Measurements from ENCODE around the gene TSPYL1. TPM values are rescaled to one million over a fixed set of nuclear protein-coding genes. Genes with fewer than 3 reads are reported as not detected.

The TSPYL1 gene
- total RNA-seq, 1 donor from 2014 or later = 95.6 TPM

DNA sequence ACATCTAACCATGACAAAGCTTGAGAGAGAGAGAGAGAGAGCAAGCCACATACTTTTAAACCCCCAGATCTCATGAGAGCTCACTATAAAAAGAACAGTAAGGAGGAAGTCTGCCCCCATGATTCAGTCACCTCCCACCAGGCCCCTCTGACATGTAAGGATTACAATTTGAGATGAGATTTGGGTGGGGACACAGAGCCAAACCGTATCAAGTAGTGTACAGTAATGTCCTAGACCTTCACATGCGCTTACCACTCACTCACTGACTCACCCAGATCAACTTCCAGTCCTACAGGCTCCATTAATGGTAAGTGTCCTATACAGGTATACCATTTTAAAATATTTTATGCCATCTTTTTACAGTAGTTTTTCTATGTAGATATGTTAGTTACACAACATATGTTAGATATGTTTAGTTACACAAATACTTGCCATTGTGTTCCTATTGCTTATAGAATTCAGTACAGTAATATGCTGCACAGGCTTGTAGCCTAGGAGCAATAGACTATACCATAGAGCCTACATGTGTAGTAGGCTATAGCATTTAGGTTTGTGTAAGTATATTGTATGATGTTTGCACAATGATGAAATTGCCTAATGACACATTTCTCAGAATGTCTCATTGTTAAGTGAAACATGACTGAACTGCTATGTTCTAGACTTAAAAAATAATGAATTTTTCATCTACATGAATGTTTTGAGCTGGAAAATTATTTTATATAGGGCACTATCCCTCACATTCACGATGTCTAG lies 11.7 kb downstream of the TSPYL1 start:
- H3K4me3 Mint-ChIP-seq = no peak overlapping the region
- no peak for DNase-seq (ENCODE audit: low spot score in 2 of 2, unreplicated experiment in 2 of 2)
- H3K27ac Mint-ChIP-seq = no peak overlapping the region
- no peaks in the 10 kb centered on the region for H3K27me3 Mint-ChIP-seq (ENCODE audit: low read depth)
- TF ChIP-seq, protein P1, sequence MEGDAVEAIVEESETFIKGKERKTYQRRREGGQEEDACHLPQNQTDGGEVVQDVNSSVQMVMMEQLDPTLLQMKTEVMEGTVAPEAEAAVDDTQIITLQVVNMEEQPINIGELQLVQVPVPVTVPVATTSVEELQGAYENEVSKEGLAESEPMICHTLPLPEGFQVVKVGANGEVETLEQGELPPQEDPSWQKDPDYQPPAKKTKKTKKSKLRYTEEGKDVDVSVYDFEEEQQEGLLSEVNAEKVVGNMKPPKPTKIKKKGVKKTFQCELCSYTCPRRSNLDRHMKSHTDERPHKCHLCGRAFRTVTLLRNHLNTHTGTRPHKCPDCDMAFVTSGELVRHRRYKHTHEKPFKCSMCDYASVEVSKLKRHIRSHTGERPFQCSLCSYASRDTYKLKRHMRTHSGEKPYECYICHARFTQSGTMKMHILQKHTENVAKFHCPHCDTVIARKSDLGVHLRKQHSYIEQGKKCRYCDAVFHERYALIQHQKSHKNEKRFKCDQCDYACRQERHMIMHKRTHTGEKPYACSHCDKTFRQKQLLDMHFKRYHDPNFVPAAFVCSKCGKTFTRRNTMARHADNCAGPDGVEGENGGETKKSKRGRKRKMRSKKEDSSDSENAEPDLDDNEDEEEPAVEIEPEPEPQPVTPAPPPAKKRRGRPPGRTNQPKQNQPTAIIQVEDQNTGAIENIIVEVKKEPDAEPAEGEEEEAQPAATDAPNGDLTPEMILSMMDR (IDR thresholded peaks at IDR 0.05; ENCODE audit: unreplicated experiment) = no peak
- peaks cover 23% of the 10 kb centered on the region for H3K36me3 Mint-ChIP-seq
- peaks cover 15% of the 10 kb centered on the region for H3K9me3 Mint-ChIP-seq
- peaks cover 5% of the 10 kb centered on the region for H3K4me1 Mint-ChIP-seq

DNA sequence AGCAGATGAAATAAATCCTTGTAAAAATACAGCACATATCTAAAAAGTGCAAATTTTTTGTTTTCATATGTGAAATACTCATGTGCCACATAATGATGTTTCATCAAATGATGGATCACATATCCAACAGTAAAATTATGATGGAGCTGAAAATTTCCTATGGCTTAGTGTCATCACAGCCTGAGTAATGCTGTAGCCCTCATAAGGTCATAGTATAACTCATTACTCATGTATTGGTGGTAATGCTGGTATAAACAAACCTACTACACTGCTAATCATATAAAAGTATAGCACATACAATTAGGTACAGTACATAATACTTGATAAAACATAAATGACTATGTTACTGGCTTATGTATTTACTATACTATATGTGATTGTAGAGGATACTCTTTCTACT lies 12.9 kb downstream of the TSPYL1 start:
- no peak overlapping the region for H3K27ac Mint-ChIP-seq
- no peaks in the 10 kb centered on the region for H3K27me3 Mint-ChIP-seq (ENCODE audit: low read depth)
- no peak overlapping the region for H3K4me3 Mint-ChIP-seq
- peaks cover 35% of the 10 kb centered on the region for H3K36me3 Mint-ChIP-seq
- TF ChIP-seq, protein P1 (IDR thresholded peaks at IDR 0.05; ENCODE audit: unreplicated experiment) = no peak
- H3K4me1 Mint-ChIP-seq = peaks cover 5% of the 10 kb centered on the region
- no peak for DNase-seq (ENCODE audit: low spot score in 2 of 2, unreplicated experiment in 2 of 2)
- H3K9me3 Mint-ChIP-seq = peaks cover 27% of the 10 kb centered on the region

DNA sequence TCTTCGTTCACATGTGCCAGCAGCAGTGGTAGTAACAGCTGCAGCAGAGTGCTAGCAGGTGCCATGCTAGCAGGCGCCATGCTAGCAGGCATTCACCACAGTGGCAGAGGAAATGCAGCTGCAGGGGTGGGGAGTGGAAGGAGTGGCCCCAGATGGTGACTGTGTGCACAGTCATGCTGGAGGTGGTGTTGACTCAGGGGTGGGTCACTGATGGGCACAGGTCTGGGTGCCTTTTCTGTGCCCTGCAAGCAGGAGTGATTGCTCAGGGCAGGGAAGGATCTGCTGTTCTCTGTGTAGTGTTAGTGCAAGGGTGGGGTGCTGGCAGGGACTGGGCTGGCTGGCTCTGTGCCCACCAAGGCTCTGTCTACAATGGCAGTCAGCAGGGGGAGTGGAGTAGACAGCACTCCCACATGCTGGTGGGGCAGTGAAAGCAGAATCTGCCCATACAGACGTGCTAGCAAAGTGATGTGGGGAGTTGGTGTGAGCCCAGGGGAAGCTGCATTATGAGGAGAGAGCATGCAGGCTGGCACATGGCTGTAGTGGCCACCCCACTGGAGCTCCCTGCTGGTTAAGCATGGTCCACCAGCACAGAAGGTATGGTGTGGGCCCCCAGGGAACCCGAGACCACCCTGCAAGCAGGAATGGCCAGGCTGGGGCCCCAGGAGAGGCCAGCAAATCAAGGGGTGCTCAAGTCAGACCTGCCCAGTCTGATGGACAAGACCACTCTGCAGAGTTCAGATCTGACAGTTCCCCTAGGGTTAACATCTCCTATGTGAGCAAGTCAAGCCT lies 14.5 kb downstream of the TSPYL1 start:
- Mint-ChIP-seq H3K27me3 (ENCODE audit: low read depth) (no peaks in the 10 kb centered on the region), H3K9me3 (peaks cover 34% of the 10 kb centered on the region), H3K36me3 (peaks cover 47% of the 10 kb centered on the region), H3K4me1 (peaks cover 5% of the 10 kb centered on the region), H3K27ac (no peak overlapping the region), H3K4me3 (no peak overlapping the region)
- TF ChIP-seq, protein P1 (IDR thresholded peaks at IDR 0.05; ENCODE audit: unreplicated experiment) = no peak
- no peak for DNase-seq (ENCODE audit: low spot score in 2 of 2, unreplicated experiment in 2 of 2)

DNA sequence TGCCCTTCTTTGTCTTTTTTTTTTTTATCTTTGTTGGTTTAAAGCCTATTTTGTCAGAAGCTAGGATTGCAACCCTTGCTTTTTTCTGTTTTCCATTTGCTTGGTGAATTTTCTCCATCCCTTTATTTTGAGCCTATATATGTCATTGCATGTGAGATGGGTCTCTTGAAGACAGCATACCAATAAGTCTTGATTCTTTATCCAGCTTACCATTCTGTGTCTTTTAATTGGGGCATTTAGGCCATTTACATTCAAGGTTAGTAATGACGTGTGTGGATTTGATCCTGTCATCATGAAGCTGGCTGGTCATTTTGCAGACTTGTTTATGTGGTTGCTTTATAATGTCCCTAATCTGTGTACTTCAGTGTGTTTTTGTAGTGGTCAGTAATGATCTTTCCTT lies 16.4 kb downstream of the TSPYL1 start:
- Mint-ChIP-seq H3K27ac (no peak overlapping the region), H3K4me1 (no peaks in the 10 kb centered on the region), H3K27me3 (ENCODE audit: low read depth) (no peaks in the 10 kb centered on the region), H3K36me3 (peaks cover 62% of the 10 kb centered on the region), H3K9me3 (peaks cover 34% of the 10 kb centered on the region), H3K4me3 (no peak overlapping the region)
- TF ChIP-seq, protein P1 (IDR thresholded peaks at IDR 0.05; ENCODE audit: unreplicated experiment) = no peak
- no peak for DNase-seq (ENCODE audit: low spot score in 2 of 2, unreplicated experiment in 2 of 2)

DNA sequence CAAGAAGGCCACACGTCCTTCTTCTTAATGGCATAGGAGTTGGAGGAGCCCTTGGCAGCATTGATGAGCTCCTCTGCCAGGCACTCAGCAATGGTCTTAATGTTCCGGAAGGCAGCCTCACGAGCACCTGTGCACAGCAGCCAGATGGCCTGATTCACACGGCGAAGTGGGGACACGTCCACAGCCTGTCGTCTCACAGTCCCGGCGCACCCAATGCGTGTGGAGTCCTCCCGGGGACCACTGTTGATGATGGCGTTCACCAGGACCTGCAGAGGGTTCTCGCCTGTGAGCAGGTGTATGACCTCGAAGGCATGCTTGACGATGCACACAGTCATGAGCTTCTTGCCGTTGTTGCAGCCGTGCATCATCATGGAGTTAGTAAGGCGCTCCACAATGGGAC lies 21.2 kb downstream of the TSPYL1 start:
- no peak for DNase-seq (ENCODE audit: low spot score in 2 of 2, unreplicated experiment in 2 of 2)
- no peak overlapping the region for H3K27ac Mint-ChIP-seq
- peaks cover 45% of the 10 kb centered on the region for H3K36me3 Mint-ChIP-seq
- TF ChIP-seq, protein P1 (IDR thresholded peaks at IDR 0.05; ENCODE audit: unreplicated experiment) = no peak
- no peaks in the 10 kb centered on the region for H3K4me1 Mint-ChIP-seq
- no peak overlapping the region for H3K4me3 Mint-ChIP-seq
- no peaks in the 10 kb centered on the region for H3K27me3 Mint-ChIP-seq (ENCODE audit: low read depth)
- peaks cover 24% of the 10 kb centered on the region for H3K9me3 Mint-ChIP-seq

Measured in mesothelial cell of epicardium (in vitro differentiated cells).